H1 (cell line): ENCODE results near the gene STAMBP.

Experiments
- EZH2 ChIP-seq: fragments of 200-600 bp; sonication (generic); IDR thresholded peaks from 2 replicates; pipeline ENCODE4 v1.7.1; 2012; ENCODE audit warnings: low read depth, mild to moderate bottlenecking, moderate library complexity, low read length, inconsistent platforms; ENCODE audit not compliant: severe bottlenecking
- GABPA ChIP-seq: IDR thresholded peaks from 2 replicates; pipeline ENCODE4 v1.6.1; 2011; ENCODE audit warnings: mild to moderate bottlenecking, low read length, moderate library complexity, borderline replicate concordance; ENCODE audit not compliant: insufficient read depth
- HDAC2 ChIP-seq, 2 experiments: fragments of 300-600 bp in 1 of 2; sonication (generic) in 1 of 2; IDR thresholded peaks; 2 replicates each; pipeline ENCODE4 v1.6.1; 2011 to 2012; ENCODE audit warnings: low read depth in 2 of 2, low read length in 2 of 2, mild to moderate bottlenecking in 2 of 2, moderate library complexity in 2 of 2, borderline replicate concordance in 1 of 2, inconsistent platforms in 1 of 2
- POLR2A ChIP-seq, 2 experiments: IDR thresholded peaks; 1 replicate in 1 of 2; 2 replicates in 1 of 2; pipeline ENCODE4 v1.6.1; 2011; ENCODE audit warnings: low read depth in 2 of 2, low read length in 2 of 2, mild to moderate bottlenecking in 2 of 2; ENCODE audit errors: control extremely low read depth in 1 of 2
- POLR2AphosphoS5 ChIP-seq: IDR thresholded peaks from 2 replicates; pipeline ENCODE4 v1.6.1; 2011; ENCODE audit warnings: low read depth, low read length
- RAD21 ChIP-seq, 2 experiments: IDR thresholded peaks in 1 of 2; conservative IDR thresholded peaks in 1 of 2; 2 replicates each; pipeline ENCODE4 v1.6.1; 2011; ENCODE audit warnings: low read depth in 2 of 2, low read length in 2 of 2, improper control_type of control experiment in 1 of 2, inconsistent platforms in 1 of 2, mild to moderate bottlenecking in 1 of 2, moderate library complexity in 1 of 2
- RXRA ChIP-seq: IDR thresholded peaks from 2 replicates; pipeline ENCODE4 v1.6.1; 2011; ENCODE audit warnings: low read depth, mild to moderate bottlenecking, low read length, moderate library complexity; ENCODE audit not compliant: insufficient read depth
- SIN3A ChIP-seq, 2 experiments: IDR thresholded peaks in 1 of 2; conservative IDR thresholded peaks in 1 of 2; 2 replicates each; pipeline ENCODE4 v1.6.1; 2011 to 2012; ENCODE audit warnings: low read length in 2 of 2, improper control_type of control experiment in 1 of 2, low read depth in 1 of 2, mild to moderate bottlenecking in 1 of 2
- TCF12 ChIP-seq: IDR thresholded peaks from 2 replicates; pipeline ENCODE4 v1.6.1; 2011; ENCODE audit warnings: low read depth, mild to moderate bottlenecking, low read length
- TEAD4 ChIP-seq: IDR thresholded peaks from 2 replicates; pipeline ENCODE4 v1.6.1; 2012; ENCODE audit warnings: low read depth, low read length, inconsistent platforms, mixed read lengths
- ZNF274 ChIP-seq: IDR thresholded peaks from 2 replicates; pipeline ENCODE4 v1.7.0; 2012; ENCODE audit warnings: low read length, borderline replicate concordance; ENCODE audit errors: extremely low read depth
- TF ChIP-seq, protein P1 (sequence below), 3 experiments: IDR thresholded peaks; 1 replicate in 2 of 3; 2 replicates in 1 of 3; pipeline versions ENCODE4 v1.5.1 to v1.6.1; 2011; ENCODE audit warnings: low read length in 3 of 3, mild to moderate bottlenecking in 3 of 3, inconsistent platforms in 2 of 3, low read depth in 1 of 3, moderate library complexity in 1 of 3; ENCODE audit not compliant: insufficient read depth in 1 of 3; ENCODE audit errors: control extremely low read depth in 1 of 3

DNA sequence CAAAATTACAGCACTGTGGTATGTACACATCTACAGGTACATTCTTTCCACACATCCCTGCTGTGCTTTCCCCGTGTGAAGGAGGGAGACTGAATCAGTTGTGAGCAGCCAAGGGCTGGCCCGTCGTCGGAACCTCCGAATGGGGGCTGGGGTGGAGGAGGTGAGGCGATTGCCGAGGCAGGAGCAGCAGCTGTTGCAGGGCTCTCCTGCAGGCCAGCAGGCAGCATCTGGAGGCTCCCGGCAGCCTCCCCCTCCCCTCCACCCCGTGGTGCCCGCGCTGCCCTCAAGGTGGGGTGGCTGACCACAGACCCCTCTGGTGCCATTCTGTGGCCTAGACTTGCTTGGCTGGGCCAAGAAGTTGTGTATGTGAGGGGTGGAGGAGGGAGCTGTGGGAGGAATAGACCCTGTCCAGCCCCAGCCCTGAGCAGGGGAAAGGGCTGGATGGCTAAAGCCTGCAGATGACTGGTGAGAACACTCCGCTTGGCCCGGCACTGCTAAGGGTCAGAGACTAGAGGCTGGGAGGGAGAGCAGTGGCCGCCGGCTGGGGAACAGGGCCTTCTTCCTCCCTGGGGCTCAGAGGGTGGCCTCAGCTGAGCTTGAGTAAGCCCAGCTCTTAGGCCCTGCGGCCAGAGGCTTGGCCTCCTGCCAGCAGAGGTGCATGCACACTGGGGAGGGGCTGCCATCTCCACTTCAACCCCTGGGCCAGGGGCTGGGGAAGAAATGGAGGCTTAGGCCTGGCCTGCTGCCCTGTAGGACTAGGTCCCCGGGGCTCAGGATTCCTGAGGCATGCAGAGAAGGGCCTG is 7.6 kb downstream of the STAMBP start:
- TF ChIP-seq, protein P1, sequence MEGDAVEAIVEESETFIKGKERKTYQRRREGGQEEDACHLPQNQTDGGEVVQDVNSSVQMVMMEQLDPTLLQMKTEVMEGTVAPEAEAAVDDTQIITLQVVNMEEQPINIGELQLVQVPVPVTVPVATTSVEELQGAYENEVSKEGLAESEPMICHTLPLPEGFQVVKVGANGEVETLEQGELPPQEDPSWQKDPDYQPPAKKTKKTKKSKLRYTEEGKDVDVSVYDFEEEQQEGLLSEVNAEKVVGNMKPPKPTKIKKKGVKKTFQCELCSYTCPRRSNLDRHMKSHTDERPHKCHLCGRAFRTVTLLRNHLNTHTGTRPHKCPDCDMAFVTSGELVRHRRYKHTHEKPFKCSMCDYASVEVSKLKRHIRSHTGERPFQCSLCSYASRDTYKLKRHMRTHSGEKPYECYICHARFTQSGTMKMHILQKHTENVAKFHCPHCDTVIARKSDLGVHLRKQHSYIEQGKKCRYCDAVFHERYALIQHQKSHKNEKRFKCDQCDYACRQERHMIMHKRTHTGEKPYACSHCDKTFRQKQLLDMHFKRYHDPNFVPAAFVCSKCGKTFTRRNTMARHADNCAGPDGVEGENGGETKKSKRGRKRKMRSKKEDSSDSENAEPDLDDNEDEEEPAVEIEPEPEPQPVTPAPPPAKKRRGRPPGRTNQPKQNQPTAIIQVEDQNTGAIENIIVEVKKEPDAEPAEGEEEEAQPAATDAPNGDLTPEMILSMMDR (IDR thresholded peaks at IDR 0.05; ENCODE audit: control extremely low read depth in 1 of 3, insufficient read depth in 1 of 3, low read depth in 1 of 3, low read length in 3 of 3): no peak
- TF ChIP-seq EZH2: no peak
- TF ChIP-seq ZNF274: no peak
- no peak for TF ChIP-seq SIN3A (conservative IDR thresholded peaks at IDR 0.05 in 1 of 2, IDR thresholded peaks at IDR 0.05 in 1 of 2; ENCODE audit: low read depth in 1 of 2, low read length in 2 of 2)
- TF ChIP-seq GABPA: no peak
- TF ChIP-seq RXRA: no peak
- TF ChIP-seq POLR2AphosphoS5: no peak
- TF ChIP-seq RAD21 (IDR thresholded peaks at IDR 0.05 in 1 of 2, conservative IDR thresholded peaks at IDR 0.05 in 1 of 2; ENCODE audit: low read depth in 2 of 2, low read length in 2 of 2): no peak
- TF ChIP-seq TEAD4: no peak
- TF ChIP-seq POLR2A (IDR thresholded peaks at IDR 0.05; ENCODE audit: control extremely low read depth in 1 of 2, low read depth in 2 of 2, low read length in 2 of 2): no peak
- TF ChIP-seq TCF12: no peak
- no peak for TF ChIP-seq HDAC2 (IDR thresholded peaks at IDR 0.05; ENCODE audit: borderline replicate concordance in 1 of 2, low read depth in 2 of 2, low read length in 2 of 2)
